Stomach (tissue), 9 donors: ENCODE measurements around the gene TMEM192. TPM values are rescaled to one million over a fixed set of nuclear protein-coding genes. Genes with fewer than 3 reads are reported as not detected.
A peak's percentile ranks its signal among the peaks of the same experiment; 100 is the strongest.

Experiments
- DNase-seq, 2 donors: peaks; one replicate each; pipeline versions ENCODE4 v3.0.0 to v3.0.0-alpha.2; 2013 to 2019
- H3K27ac ChIP-seq, 5 donors: fragments of 200-600 bp in 4 of 5; sonication (generic) in 4 of 5; one replicate each; pipeline ENCODE4 v1.5.1; 2013 to 2019; ENCODE audit warnings: mild to moderate bottlenecking in 1 of 5, moderate library complexity in 1 of 5
- H3K27me3 ChIP-seq, 3 donors: fragments of 200-600 bp; sonication (generic); one replicate each; pipeline ENCODE4 v1.5.1; 2017 to 2019; ENCODE audit warnings: mixed run types in 1 of 3
- H3K36me3 ChIP-seq, 4 donors: fragments of 200-600 bp; sonication (generic); 1 replicate in 3 of 4; 2 replicates in 1 of 4; pipeline ENCODE4 v1.5.1; 2016 to 2019
- H3K4me1 ChIP-seq, 4 donors: fragments of 200-600 bp; sonication (generic); one replicate each; pipeline ENCODE4 v1.5.1; 2016 to 2019
- H3K4me3 ChIP-seq, 4 donors: fragments of 200-600 bp; sonication (generic) in 3 of 4; one replicate each; pipeline ENCODE4 v1.5.1; 2016 to 2019; ENCODE audit warnings: mild to moderate bottlenecking in 1 of 4
- H3K9me3 ChIP-seq, 4 donors: fragments of 200-600 bp; sonication (generic); one replicate each; pipeline ENCODE4 v1.5.1; 2016 to 2019
- EP300 ChIP-seq: sonication (generic); formaldehyde crosslinking; IDR thresholded peaks from one replicate; pipeline ENCODE4 v1.6.1; 2017; ENCODE audit warnings: antibody characterized with exemption
- POLR2A ChIP-seq, 4 donors: fragments of 450-650 bp; IDR thresholded peaks; one replicate each; pipeline ENCODE4 v1.6.1; 2016; ENCODE audit warnings: antibody characterized with exemption in 4 of 4, control low read depth in 2 of 4, mild to moderate bottlenecking in 1 of 4, moderate library complexity in 1 of 4
- POLR2AphosphoS5 ChIP-seq, 3 donors: sonication (generic); formaldehyde crosslinking; IDR thresholded peaks; one replicate each; pipeline ENCODE4 v1.6.1; 2016; ENCODE audit warnings: antibody characterized with exemption in 3 of 3
- WGBS, 5 donors: extraction: QIAGEN DNeasy Blood & Tissue Kit in 3 of 5; methylation state at CpG; one replicate each; pipeline versions ENCODE4 v1.1.5 to v1.1.7; 2013 to 2018; 5-methylcytosine and 5-hydroxymethylcytosine counted together
- intact Hi-C: fragments of 100-400 bp; cut with DNase I; formaldehyde crosslinking; loops from one replicate; pipeline ENCODE4 v1.15.1; 2023; ENCODE audit warnings: low total_unique reads
- polyA plus RNA-seq, 3 donors: library from polyadenylated mRNA; stranded (reverse); fragments of 200-250 nt; gene quantifications; one replicate each; pipeline ENCODE4 v1.2.3, GENCODE V29; 2013
- total RNA-seq, 5 donors: library from RNA; depleted of rRNA; stranded (reverse); fragments of >200 nt; gene quantifications; one replicate each; pipeline versions ENCODE4 v1.1.0 to v1.2.3, GENCODE V29; 2014 to 2016
- TF ChIP-seq, protein P1 (sequence below), 7 experiments: fragments of 450-650 bp in 4 of 7; fragments of 200-600 bp in 3 of 7; sonication (generic) in 3 of 7; IDR thresholded peaks; one replicate each; pipeline ENCODE4 v1.5.1; 2016 to 2019; ENCODE audit warnings: antibody characterized with exemption in 7 of 7, control low read depth in 2 of 7, mild to moderate bottlenecking in 1 of 7
- donor health status: healthy with polysubstance abuse.
- donor health status: Bipolar disorder and iron deficiency.
- donor health status: healthy.

TMEM192 gene
- total and polyA plus RNA-seq, 8 donors = 2.3 to 44.5 (median 11.4) TPM

DNA sequence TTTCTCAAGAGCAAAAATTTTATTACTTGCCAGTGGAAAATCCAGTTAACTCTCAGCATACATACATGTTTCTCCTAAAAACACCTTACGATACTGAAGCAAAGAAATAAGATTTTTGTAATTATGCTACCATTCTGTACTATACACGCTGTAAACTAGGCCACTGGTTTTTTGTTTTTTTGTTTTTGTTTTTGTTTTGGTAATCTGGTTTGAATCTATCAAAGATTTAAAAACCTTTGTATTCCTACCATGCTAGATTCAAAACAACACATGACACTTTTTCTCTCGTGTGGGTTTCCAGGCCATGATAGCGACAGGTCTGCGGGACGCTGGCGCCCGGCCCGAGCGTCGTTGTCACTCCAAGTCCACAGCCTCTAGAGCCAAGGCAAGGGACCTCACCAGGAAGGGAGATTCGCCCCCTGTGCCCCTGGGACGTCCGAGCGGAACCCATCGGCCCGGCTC lies 723 bp downstream of the TMEM192 start:
- peak overlapping the region; percentile 90 to 97 (median 91) for H3K27ac ChIP-seq
- peaks cover 7 to 18% (median 16%) of the 10 kb centered on the region in 4 donors for H3K4me1 ChIP-seq
- H3K27me3 ChIP-seq = no peaks in the 10 kb centered on the region
- no peak for TF ChIP-seq EP300
- TF ChIP-seq POLR2A (IDR thresholded peaks at IDR 0.05) = no peak
- TF ChIP-seq POLR2AphosphoS5 (IDR thresholded peaks at IDR 0.05) = no peak
- TF ChIP-seq, protein P1, sequence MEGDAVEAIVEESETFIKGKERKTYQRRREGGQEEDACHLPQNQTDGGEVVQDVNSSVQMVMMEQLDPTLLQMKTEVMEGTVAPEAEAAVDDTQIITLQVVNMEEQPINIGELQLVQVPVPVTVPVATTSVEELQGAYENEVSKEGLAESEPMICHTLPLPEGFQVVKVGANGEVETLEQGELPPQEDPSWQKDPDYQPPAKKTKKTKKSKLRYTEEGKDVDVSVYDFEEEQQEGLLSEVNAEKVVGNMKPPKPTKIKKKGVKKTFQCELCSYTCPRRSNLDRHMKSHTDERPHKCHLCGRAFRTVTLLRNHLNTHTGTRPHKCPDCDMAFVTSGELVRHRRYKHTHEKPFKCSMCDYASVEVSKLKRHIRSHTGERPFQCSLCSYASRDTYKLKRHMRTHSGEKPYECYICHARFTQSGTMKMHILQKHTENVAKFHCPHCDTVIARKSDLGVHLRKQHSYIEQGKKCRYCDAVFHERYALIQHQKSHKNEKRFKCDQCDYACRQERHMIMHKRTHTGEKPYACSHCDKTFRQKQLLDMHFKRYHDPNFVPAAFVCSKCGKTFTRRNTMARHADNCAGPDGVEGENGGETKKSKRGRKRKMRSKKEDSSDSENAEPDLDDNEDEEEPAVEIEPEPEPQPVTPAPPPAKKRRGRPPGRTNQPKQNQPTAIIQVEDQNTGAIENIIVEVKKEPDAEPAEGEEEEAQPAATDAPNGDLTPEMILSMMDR (IDR thresholded peaks at IDR 0.05) = no peak
- H3K36me3 ChIP-seq = no peaks in the 10 kb centered on the region
- intact Hi-C loops = no loop called here
- peak overlapping the region; percentile 71 to 94 (median 78) for H3K4me3 ChIP-seq
- 3 to 5% (median 4%) methylated on average over 17 of the region's 17 CpGs for WGBS, 5 donors
- no peak for DNase-seq
- no peaks in the 10 kb centered on the region for H3K9me3 ChIP-seq

- intact Hi-C loops = no loop called here
- no peaks in the 10 kb centered on the region for H3K9me3 ChIP-seq
- WGBS, 5 donors = 89 to 98% (median 93%) methylated on average over 6 of the region's 6 CpGs
- H3K4me3 ChIP-seq = no peak overlapping the region
- H3K4me1 ChIP-seq = peaks cover 2 to 7% (median 4%) of the 10 kb centered on the region in 4 donors
- no peaks in the 10 kb centered on the region for H3K27me3 ChIP-seq
- TF ChIP-seq, protein P1 (IDR thresholded peaks at IDR 0.05) = no peak
- TF ChIP-seq POLR2AphosphoS5 (IDR thresholded peaks at IDR 0.05) = no peak
- no peak for TF ChIP-seq EP300
- no peak for TF ChIP-seq POLR2A (IDR thresholded peaks at IDR 0.05)
- peaks cover 5 to 15% (median 15%) of the 10 kb centered on the region in 4 donors for H3K36me3 ChIP-seq
- no peak for DNase-seq
- no peak overlapping the region for H3K27ac ChIP-seq
Measured at GRCh38 chr4:165106518-165106917, 6.1 kb downstream of the TMEM192 start.

- Histone ChIP-seq H3K9me3 (no peaks in the 10 kb centered on the region), H3K36me3 (peaks cover 14 to 56% (median 55%) of the 10 kb centered on the region in 4 donors), H3K27ac (no peak overlapping the region), H3K4me3 (no peak overlapping the region), H3K27me3 (no peaks in the 10 kb centered on the region), H3K4me1 (no peaks in the 10 kb centered on the region)
- TF ChIP-seq POLR2AphosphoS5 (IDR thresholded peaks at IDR 0.05) (no peak), POLR2A (IDR thresholded peaks at IDR 0.05) (no peak), EP300 (no peak)
- TF ChIP-seq, protein P1 (IDR thresholded peaks at IDR 0.05) = no peak
- intact Hi-C loops = no loop called here
- DNase-seq = no peak
- WGBS, 5 donors = 71 to 95% (median 93%) methylated on average over 3 of the region's 3 CpGs
Measured at GRCh38 chr4:165101641-165102040, 11.0 kb downstream of the TMEM192 start.

- no peak overlapping the region for H3K27ac ChIP-seq
- H3K4me1 ChIP-seq = no peaks in the 10 kb centered on the region
- H3K27me3 ChIP-seq = no peaks in the 10 kb centered on the region
- DNase-seq = peak in 1 of 2 donors; percentile 35
- no peak overlapping the region for H3K4me3 ChIP-seq
- intact Hi-C loops = no loop called here
- TF ChIP-seq, protein P1 (IDR thresholded peaks at IDR 0.05) = peak in 4 of 7 experiments; percentile 18 to 24 (median 22)
- TF ChIP-seq EP300 (no peak), POLR2A (IDR thresholded peaks at IDR 0.05) (no peak)
- H3K9me3 ChIP-seq = no peaks in the 10 kb centered on the region
- peaks cover 18 to 86% (median 83%) of the 10 kb centered on the region in 4 donors for H3K36me3 ChIP-seq
- 75 to 86% (median 81%) methylated on average over 2 of the region's 2 CpGs for WGBS, 5 donors
Measured at GRCh38 chr4:165096776-165097175, 15.9 kb downstream of the TMEM192 start.
